ENCODE measurements around the gene MAGOH.

DNA sequence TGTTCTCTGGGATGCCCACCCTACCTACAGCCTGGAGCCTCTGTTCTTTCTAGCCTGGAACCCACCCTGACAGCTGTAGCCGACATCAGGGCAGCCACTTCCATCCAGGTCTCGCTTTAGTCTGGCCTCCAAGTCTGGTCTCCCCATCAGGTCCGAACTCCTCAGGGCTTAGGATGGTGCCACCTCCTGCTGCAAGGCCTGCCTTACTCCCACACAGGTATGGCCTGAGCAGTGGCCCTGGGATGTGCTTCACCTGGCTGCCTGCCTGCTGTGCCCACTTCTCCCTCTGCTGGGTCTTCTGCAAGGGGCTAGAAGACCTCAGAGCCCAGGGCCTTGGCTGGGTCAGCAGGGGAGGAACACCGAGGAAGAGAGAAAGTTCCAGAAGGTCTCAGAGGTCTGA is 35.7 kb upstream of the MAGOH start:
- TF ChIP-seq CTCF (IDR thresholded peaks at IDR 0.05) (no peak), POLR2AphosphoS5 (IDR thresholded peaks at IDR 0.05) (no peak), POLR2A (IDR thresholded peaks at IDR 0.05) (no peak)
